SHP77 (cell line): ENCODE data around the gene IGDCC3.
A peak's percentile ranks its signal among the peaks of the same experiment; 100 is the strongest.

Experiments used
- DNase-seq, 2 experiments: peaks; one replicate each; lab custom pipeline; 2025; lab: John Stamatoyannopoulos, UW

Gene IGDCC3

GRCh38 chr15:65388306-65389080, 10.7 kb upstream of the IGDCC3 start:
- DNase-seq, result no peak

GRCh38 chr15:65386886-65387285, 9.1 kb upstream of the IGDCC3 start:
- no peak for DNase-seq

GRCh38 chr15:65386376-65386775, 8.6 kb upstream of the IGDCC3 start:
- no peak for DNase-seq

GRCh38 chr15:65385870-65386258, 8.1 kb upstream of the IGDCC3 start:
- no peak for DNase-seq

- DNase-seq, result peak; percentile 85 to 91
These were observed 7.4 kb upstream of the IGDCC3 start for GRCh38 chr15:65384895-65385869.

GRCh38 chr15:65384505-65384894, 6.7 kb upstream of the IGDCC3 start:
- DNase-seq, result no peak

GRCh38 chr15:65383991-65384390, 6.2 kb upstream of the IGDCC3 start:
- no peak for DNase-seq

- DNase-seq, result no peak
These were observed 5.7 kb upstream of the IGDCC3 start for GRCh38 chr15:65383456-65383855.

- no peak for DNase-seq
These were observed 5.1 kb upstream of the IGDCC3 start for GRCh38 chr15:65382921-65383320.

GRCh38 chr15:65382146-65382491, 4.3 kb upstream of the IGDCC3 start:
- DNase-seq, result no peak

GRCh38 chr15:65381445-65382145, 3.8 kb upstream of the IGDCC3 start:
- no peak for DNase-seq

- no peak for DNase-seq
These were observed 2.2 kb upstream of the IGDCC3 start for GRCh38 chr15:65379986-65380385.

GRCh38 chr15:65377105-65377975, 462 bp downstream of the IGDCC3 start:
- no peak for DNase-seq

GRCh38 chr15:65376767-65377104, 1.1 kb downstream of the IGDCC3 start:
- no peak for DNase-seq

GRCh38 chr15:65375871-65376607, 1.8 kb downstream of the IGDCC3 start:
- no peak for DNase-seq

GRCh38 chr15:65374821-65375401, 2.9 kb downstream of the IGDCC3 start:
- no peak for DNase-seq

GRCh38 chr15:65374334-65374733, 3.5 kb downstream of the IGDCC3 start:
- no peak for DNase-seq

- DNase-seq, result no peak
These were observed 4.6 kb downstream of the IGDCC3 start for GRCh38 chr15:65373163-65373651.

- no peak for DNase-seq
These were observed 5.1 kb downstream of the IGDCC3 start for GRCh38 chr15:65372787-65373067.

- DNase-seq, result no peak
These were observed 5.6 kb downstream of the IGDCC3 start for GRCh38 chr15:65371976-65372786.
